ENCODE measurements around the gene SNW1. TPM values are rescaled to one million over a fixed set of nuclear protein-coding genes. Genes with fewer than 3 reads are reported as not detected.

Gene SNW1
- total RNA-seq (2021; ENCODE audit: unreplicated experiment), result 67.0 TPM
- 30.8 TPM for polyA plus RNA-seq (2012; ENCODE audit: insufficient read length)
- Bru-seq, nascent RNA, result percentile 87 among the genes with signal in this experiment
- percentile 79 among the genes with signal in this experiment for BruChase-seq, experiment 1, labeled RNA remaining after a 2-hour chase
- percentile 84 among the genes with signal in this experiment for BruChase-seq, experiment 2, labeled RNA remaining after a 6-hour chase
- long read RNA-seq, transcript SNW1-201 (14 exons, 2,163 nt), result major isoform, 61 of 94 reads
- long read RNA-seq, partial matches to known transcripts, result 25 of 94 reads
- long read RNA-seq, other reads (novel, unspliced or antisense), result 7 of 94 reads

GRCh38 chr14:77760381-77761204 is at the start of gene SNW1:
SNW1 (minus strand) TSS chr14:77761156; CDS start chr14:77761127, 29 bp downstream.
- Histone ChIP-seq H3K36me3 (ENCODE audit: control insufficient read depth, insufficient read depth, low read length) (peaks cover 3% of the 10 kb centered on the region; the same call in 1 of the 2 replicates), H3K27ac (ENCODE audit: low read length) (peak within 1 kb of the TSS; percentile 95), H3K27me3 (ENCODE audit: control insufficient read depth, insufficient read depth, low read length) (no peaks in the 10 kb centered on the region), H3K9me3 (ENCODE audit: control insufficient read depth, insufficient read depth, low read depth, low read length) (no peaks in the 10 kb centered on the region), H3K4me1 (ENCODE audit: control insufficient read depth, insufficient read depth, low read length) (peaks cover 4% of the 10 kb centered on the region; the same call in 1 of the 2 replicates), H3K4me3 (ENCODE audit: low read depth in 2 of 2, low read length in 2 of 2) (peak within 1 kb of the TSS; percentile 71 to 94)
- ChIA-PET POLR2A (interaction anchor here (0.6 kb wide), 1 partner anchor 283 kb away, joined by 6 read pairs; no protein-coding TSS in a partner anchor), CTCF (no interaction called here)
- peak; percentile 97 for ATAC-seq
- TF ChIP-seq CTCF (IDR thresholded peaks at IDR 0.05) (no peak), POLR2AphosphoS5 (IDR thresholded peaks at IDR 0.05; ENCODE audit: low read depth, low read length) (peak; percentile 76; the same call in 1 of the 2 replicates)
- in situ Hi-C loops (cut with HindIII; ENCODE audit: low pct_unique_long_range_greater_than_20kb, low sequenced_read_pairs), result no loop called here
- intact Hi-C loops (cut with micrococcal nuclease; ENCODE audit: unreplicated experiment), result no loop called here
- BruUV-seq (replicated peaks), result no TSS peak
- DNase-seq (ENCODE audit: low read depth, low spot score), result no peak

GRCh38 chr14:77809011-77809410 is 48.1 kb upstream of the SNW1 start:
- TF ChIP-seq CTCF (IDR thresholded peaks at IDR 0.05), result no peak
- no peak for TF ChIP-seq REST (IDR thresholded peaks at IDR 0.05; ENCODE audit: insufficient read depth in 1 of 2, low read depth in 2 of 2, low read length in 1 of 2)
- no peak for TF ChIP-seq TCF7L2 (IDR thresholded peaks at IDR 0.05; ENCODE audit: low read depth, low read length)
- no peak for TF ChIP-seq SIN3A (IDR thresholded peaks at IDR 0.05; ENCODE audit: borderline replicate concordance, insufficient read depth, low read depth, low read length)
- no peak for TF ChIP-seq POLR2AphosphoS5 (IDR thresholded peaks at IDR 0.05; ENCODE audit: low read depth, low read length)
- H3K27me3 ChIP-seq (ENCODE audit: control insufficient read depth, insufficient read depth, low read length), result no peaks in the 10 kb centered on the region
- no peak overlapping the region for H3K27ac ChIP-seq (ENCODE audit: low read length)
- no peaks in the 10 kb centered on the region for H3K4me1 ChIP-seq (ENCODE audit: control insufficient read depth, insufficient read depth, low read length)
- ChIA-PET CTCF (no interaction called here), POLR2A (no interaction called here)
- intact Hi-C loops (cut with micrococcal nuclease; ENCODE audit: unreplicated experiment), result no loop called here
- ATAC-seq, result no peak
- BruUV-seq (replicated peaks), result no TSS peak
- in situ Hi-C loops (cut with HindIII; ENCODE audit: low pct_unique_long_range_greater_than_20kb, low sequenced_read_pairs), result no loop called here
- H3K36me3 ChIP-seq (ENCODE audit: control insufficient read depth, insufficient read depth, low read length), result no peaks in the 10 kb centered on the region
- no peak for DNase-seq (ENCODE audit: low read depth, low spot score)
- H3K9me3 ChIP-seq (ENCODE audit: control insufficient read depth, insufficient read depth, low read depth, low read length), result no peaks in the 10 kb centered on the region
- H3K4me3 ChIP-seq (ENCODE audit: low read depth in 2 of 2, low read length in 2 of 2), result no peak overlapping the region

Measured in Panc1 (cell line).